Amniotic epithelial cell (primary cell): ENCODE data around the gene LYPD8.
"Not testable (repeated sequence)": the region's sequence is repeated elsewhere in the genome, so short reads cannot be mapped to it uniquely, and the experiment has no call there.

ENCODE experiments used
- DNase-seq: peaks from one replicate; pipeline ENCODE4 v3.0.0-alpha.2; 2010; ENCODE audit warnings: low read depth

Gene LYPD8, protein sequence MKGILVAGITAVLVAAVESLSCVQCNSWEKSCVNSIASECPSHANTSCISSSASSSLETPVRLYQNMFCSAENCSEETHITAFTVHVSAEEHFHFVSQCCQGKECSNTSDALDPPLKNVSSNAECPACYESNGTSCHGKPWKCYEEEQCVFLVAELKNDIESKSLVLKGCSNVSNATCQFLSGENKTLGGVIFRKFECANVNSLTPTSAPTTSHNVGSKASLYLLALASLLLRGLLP

DNA sequence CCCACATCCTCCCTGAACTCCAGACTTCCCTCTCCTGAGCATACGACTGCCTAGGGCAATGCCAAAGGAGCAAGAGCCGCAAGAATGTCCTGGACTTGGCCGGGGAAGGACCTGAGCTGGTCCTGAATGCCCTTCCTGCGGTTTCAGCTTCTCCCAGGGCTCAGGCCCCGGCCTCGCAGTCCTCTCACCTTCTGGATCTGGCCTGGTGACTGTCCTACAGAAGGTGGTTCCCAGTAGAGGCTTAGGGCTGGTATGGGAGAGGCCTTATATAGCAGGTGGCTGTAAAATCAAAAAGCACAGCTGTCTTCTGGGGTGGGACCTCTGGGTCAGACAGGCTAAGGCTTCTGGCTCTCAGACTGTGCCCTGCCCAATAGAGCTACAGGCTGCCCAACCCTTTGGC lies at the start of gene LYPD8:
Gene LYPD8 (minus strand): TSS at position 243 of the 400 bp plus-strand sequence. CDS start 4,678 bp downstream, outside the sequence.
- no peak for DNase-seq

DNA sequence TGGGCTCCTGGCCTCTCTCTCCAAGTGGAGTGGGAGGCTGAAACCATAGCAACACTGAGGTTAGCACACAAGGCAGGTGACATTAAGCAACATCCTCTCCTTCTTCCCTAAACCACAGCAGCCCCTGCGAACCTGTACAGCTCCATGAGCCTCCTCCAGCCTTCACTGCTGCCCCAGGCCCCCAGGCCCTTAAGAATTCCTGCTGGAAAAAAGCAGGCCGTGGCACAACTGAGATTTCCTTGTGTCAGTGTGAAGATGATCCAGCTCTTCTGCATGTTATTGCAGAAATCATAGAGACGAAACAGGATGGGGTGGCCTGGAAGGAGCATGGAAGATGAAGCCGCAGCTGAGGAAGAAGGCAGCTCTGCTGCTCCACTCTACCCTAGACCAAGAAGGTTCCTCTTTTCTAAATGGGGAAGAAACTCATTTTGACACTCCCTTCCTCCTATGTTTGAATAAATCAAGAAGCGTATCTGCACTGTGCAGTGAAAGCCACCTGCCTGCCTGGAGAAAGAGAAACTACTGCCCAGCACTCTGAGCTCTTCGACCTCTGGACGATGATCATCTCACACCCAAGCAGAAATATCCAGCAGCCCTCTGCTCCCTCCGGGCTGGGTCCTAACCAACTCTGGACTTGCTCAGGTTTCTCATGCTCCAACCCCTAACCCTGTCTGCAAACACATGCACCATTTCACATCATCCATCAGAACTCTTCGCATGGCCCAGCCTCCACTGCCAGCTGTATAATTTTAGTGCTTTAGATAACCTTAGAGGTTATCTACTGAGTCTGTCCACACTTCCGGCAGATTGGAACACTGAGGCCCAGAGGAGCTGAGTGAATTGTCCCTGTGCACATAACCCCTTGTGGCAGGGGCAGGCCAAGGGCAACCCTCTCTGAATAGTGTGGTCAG lies 49.5 kb upstream of the LYPD8 start:
- no peak for DNase-seq

DNA sequence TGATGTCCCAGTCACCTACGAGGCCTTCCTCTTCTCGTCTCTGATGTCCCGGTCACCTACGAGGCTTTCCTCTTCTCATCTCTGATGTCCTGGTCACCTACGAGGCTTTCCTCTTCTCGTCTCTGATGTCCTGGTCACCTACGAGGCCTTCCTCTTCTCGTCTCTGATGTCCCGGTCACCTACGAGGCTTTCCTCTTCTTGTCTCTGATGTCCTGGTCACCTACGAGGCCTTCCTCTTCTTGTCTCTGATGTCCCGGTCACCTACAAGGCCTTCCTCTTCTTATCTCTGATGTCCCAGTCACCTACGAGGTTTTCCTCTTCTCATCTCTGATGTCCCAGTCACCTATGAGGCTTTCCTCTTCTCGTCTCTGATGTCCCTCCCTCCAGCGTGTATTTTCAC lies 47.9 kb upstream of the LYPD8 start:
- not testable (repeated sequence) for DNase-seq

DNA sequence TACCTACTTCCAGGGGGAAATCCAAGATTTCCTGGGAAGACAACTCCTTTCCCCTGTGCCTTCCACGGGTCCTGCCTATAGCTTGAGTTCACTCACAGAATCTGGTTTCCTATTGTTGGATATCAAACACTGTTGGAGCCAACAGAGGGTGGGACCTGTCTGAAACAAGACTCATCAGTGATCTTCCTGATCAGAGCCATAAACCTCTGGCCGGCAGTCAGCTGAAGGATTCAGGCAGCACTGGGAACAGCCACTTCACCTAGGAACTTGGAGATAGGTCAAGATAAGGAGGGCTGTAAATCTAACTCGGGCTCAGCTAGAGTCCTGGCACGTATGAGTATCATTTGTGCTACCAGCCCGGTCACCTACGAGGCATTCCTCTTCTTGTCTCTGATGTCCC lies 46.9 kb upstream of the LYPD8 start:
- DNase-seq = no peak

DNA sequence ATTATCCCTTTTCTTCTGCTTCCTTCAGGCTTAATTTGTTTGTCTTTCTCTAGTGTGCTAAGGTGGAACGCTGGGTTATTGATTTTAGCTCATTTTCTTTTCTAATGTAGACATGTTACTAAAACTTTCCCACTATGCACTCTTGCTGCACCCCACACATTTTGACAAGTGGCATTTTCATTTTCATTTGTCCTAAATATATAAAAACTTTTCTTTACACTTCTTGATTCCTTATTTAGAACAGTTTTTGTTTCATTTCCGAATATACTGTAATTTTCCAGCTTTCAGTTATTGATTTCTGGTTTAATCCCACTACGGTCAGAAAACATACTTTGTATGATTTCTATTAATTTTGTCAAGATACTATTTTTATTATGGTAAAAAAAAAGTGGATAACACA lies 44.9 kb upstream of the LYPD8 start:
- DNase-seq = no peak

DNA sequence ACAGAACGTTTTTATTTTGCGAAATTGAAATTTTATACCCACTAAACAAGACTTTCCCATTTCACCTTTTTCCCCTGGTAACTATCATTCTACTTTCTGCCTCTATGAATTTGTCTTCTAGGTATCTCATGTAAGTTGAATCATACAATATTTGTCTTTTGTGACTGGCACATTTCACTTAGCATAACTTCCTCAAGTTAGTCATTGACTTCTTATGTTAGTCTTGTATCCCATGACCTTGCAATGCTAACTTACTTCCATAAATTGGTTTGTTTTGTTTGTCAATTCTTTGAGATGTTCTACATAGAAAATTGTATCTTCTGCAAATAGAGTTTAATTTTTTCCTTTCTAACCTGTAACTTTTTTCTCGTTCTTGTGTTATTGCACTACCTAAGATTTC lies 43.2 kb upstream of the LYPD8 start:
- no peak for DNase-seq

DNA sequence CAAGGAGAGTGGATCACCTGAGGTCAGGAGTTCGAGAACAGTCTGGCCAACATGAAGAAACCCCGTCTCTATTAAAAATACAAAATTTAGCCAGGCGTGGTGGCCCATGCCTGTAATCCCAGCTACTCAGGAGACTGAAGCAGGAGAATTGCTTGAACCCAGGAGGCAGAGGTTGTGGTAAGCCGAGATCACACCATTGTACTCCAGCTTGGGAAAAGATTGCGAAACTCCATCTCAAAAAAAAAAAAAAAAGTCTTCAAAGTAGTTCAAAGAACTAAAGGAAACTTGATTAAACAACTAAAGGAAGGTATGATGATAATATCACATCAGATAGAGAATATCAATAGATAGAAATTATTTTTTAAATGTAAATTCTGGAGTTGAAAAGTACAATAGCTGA lies 39.1 kb upstream of the LYPD8 start:
- DNase-seq = not testable (repeated sequence)

DNA sequence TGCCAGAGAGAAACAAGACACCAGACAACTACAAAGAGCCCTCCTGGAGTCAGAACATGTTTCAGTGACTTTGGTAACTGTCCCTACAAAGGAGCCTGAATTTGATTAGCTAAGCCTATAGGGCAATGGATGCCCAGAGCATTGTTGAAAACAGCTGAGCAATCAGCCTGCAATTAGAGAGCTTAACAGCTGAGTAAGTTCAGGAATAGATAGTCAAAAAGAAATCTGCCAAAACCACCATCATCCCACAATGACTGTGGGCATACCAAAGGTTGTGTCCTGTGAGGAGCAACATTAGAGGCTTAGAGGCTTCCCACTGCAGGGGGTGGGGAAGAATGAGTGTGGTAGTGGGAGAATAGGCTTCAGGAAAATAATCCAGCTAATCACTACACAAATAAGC lies 38.0 kb upstream of the LYPD8 start:
- no peak for DNase-seq

DNA sequence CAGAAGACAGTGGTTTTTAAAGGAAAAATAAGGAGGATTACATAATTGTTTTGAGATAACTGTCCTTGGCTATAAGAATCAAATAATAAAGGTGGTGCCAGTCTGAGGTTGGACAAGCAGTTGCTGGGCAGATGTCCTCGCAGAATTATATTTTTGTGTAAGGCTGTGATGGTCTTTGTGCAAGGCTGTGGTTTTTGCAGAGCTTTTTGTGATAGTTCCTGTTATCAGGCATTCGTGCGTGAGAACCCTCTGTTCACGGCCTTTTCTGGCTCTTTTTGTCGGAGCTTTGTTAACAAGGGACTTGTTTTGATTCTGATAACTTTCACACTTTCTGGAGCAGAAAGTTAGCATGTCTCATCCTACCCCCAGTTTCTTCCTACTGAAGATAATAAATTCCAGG lies 36.8 kb upstream of the LYPD8 start:
- no peak for DNase-seq

DNA sequence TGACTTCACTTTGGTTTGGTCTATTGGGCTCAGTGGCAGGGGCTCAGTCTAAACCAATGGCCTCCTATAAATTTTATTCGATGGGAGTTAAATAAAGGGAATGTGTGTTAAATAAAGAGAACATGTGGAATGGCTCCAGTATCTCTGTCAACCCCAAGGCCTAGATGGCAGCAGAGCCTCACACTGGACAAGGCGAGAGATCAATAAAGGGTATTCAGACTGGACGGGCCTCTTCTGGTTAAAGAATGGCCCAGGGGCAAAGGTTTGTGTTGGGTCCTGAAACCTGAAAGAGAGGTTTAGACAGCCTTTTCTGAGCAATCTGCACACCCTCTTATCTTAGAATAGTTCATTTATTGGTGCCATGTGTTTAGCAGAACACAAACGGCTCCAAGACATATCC lies 35.5 kb upstream of the LYPD8 start:
- DNase-seq = no peak

DNA sequence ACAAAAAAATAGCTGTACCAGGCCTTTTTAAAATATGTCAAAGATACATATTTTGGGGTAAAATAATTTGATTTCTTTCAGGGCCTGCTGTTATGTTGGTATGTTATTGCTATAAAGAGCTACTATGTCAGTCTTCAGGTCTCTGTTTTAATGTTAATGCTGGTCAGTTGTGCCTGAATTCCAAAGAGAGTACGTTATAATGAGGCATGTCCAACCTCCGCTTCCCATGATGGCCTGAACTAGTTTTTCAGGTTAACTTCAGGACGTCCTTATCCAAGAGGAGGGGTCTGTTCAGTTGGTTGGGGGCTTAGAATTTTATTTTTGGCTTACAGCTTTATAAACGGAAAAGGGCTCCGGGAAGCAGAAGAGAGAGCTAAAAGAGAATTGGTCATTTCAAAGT lies 34.9 kb upstream of the LYPD8 start:
- no peak for DNase-seq

DNA sequence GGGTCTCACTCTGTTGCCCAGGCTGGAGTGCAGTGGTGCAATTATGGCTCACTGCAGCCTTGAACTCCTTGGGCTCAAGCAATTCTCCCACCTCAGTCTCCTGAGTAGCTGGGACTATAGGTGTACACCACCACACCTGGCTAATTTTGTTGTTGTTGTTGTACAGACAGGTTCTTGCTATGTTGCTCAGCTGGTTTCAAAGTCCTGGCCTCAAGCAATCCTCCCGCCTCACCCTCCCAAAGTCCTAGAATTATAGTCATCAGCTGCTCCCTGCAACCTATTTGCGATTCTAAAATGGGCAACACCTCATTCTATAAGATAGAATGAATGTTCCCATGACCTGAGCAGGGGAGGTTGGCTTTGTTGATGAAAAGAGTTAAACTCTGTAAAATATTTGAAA lies 33.8 kb upstream of the LYPD8 start:
- DNase-seq = not testable (repeated sequence)

DNA sequence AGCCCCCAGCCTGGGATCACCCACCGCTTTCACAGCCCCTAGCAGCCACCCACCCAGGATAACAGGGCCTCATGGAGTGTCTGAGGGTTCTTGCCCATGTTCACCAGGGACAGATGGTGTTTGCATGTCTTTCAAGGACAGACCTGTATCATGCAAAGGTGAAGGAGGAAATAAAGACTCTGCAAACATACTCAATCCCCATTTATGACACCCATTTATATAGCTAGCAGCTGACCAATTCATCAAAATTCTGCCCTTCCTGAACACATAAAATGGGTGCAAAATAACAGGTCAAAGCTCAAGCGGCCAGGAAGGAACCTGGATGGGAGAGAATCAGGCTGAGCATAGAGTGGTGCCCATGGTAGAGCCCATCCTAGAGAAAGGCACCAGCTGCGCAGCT lies 32.8 kb upstream of the LYPD8 start:
- no peak for DNase-seq

DNA sequence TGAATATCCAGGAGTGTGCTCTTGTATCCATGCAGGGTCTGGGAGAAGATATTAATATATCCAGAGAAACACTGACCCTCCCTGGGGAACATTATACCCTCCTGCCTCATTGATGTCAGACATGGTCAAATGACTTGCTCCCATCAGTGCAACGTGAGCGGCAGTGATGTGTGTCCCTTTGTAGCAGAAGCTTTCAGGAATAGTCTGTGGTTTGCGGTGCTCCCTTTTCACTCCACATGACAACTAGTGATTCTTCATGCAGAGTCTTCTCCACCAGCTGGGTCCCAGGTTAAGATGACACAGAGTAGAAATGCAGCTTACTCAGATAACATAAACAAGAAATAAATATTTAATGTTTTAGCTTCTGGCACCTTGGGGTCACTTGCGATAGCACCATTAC lies 31.9 kb upstream of the LYPD8 start:
- no peak for DNase-seq

DNA sequence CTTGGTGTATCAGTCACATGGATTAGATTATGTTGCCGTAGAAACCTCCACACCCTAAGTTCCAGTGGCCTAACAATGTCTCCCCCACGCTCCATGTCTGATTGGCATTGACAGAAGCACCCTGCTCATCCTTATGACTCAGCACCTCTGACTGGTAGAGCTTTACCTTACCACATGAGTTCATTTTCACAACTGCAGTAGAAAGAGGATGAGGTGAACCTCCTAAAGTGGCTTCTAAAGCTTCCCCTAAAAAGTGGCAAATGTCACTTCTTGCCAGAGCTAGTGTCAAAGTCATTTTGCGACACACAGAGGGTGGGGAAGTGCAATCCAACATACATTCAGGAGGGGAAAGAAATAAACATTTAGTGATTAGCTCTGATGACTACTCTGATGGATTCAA lies 30.6 kb upstream of the LYPD8 start:
- no peak for DNase-seq

DNA sequence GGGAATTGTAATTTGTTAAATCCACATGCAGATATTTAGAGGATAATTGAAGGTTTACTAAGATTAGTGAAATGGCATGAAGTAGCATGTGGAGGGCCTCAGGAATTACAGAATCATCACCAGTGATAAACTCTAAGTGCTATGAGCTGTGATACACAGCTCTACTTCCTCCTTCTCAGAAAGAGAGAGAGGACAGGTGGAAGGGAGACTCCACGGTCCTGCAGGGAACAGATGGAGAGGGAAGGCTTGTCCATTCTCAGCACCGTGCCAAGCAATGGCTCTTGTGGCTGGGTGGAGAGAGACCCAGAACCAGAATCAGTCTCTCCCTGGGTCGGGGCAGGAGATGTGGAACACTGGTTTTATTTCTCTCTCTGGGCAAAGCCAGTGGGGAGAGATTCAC lies 27.8 kb upstream of the LYPD8 start:
- DNase-seq = no peak

DNA sequence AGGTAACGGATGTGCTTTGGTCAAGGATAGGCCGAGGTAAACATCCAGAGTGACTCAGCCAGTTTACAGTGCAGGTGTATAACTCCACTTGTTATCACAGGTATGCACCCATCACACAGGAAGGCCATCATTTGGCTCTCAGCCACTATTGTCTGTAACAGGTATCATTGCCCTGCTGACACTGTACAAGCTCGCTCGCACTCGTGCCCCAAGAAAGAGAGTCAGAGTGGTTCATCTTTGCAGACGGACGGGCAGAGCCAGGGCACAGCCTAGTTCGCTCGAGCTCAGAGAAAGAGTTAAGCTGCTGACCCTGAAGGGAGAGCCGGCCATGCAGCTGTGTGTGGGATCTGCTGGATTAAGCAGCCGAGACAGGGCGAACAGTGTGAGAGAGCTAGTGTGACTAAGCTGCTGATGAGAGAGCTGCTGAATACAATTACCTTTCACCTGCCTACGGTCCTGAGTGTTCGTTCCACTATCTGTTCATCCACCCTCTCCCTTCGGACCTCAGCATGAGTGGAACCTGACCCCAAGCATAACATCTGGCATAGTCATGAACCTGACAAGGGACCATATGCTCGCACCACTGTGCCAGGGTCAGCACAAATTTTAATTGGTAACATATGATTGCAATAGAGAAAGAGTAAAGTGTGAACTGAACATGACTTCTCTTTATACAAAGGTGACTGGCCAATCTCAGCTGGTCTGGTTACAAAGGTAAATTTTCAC lies 27.0 kb upstream of the LYPD8 start:
- no peak for DNase-seq

DNA sequence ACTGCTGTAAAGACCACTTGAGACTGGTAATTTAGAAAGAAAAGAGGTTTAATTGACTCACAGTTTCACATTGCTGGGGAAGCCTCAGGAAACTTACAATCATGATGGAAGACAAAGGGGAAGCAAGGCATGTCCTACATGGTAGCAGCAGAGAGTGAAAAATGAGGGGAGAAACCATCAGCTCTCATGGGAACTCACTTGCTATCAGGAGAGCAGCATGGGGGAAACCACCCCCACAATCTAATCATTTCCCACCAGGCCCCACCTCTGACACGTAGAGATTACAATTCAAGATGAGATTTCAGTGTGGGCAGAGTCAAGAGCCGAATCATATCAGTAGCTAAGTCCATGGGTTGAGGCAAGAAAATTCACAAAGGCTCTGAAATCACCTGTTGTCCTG lies 23.8 kb upstream of the LYPD8 start:
- DNase-seq = no peak

DNA sequence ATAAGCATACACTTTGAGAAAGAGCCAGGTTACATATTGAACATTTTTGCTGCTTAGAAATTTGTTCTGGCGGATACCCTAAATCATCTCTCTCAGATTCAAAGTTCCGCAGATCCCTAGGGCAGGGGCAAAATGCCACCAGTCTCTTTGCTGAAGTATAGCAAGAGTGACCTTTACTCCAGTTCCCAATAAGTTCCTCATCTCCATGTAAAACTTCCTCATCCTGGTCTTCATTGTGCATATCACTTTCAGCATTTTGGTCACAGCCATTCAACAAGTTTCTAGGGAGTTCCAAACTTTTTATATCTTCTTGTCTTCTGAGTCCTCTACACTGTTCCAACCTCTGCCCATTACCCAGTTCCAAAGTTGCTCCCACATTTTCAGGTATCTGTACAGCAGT lies 23.3 kb upstream of the LYPD8 start:
- no peak for DNase-seq

DNA sequence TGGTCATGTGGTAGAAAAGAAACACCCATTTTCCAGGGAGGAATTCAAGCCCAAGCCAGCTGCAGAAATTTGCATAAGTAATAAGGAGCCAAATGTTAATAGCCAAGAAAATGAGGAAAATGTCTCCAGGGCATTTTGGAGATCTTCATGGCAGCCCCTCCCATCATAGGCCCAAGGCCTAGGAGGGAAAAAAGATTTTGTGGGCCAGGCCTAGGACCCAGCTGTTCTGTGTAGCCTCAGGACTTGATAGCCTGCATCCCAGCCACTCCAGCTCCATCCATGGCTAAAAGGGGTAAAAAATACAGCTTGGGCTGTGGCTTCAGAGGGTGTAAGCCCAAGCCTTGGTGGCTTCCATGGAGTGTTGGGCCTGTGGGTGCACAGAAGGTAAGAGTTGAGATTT lies 21.4 kb upstream of the LYPD8 start:
- DNase-seq = no peak

DNA sequence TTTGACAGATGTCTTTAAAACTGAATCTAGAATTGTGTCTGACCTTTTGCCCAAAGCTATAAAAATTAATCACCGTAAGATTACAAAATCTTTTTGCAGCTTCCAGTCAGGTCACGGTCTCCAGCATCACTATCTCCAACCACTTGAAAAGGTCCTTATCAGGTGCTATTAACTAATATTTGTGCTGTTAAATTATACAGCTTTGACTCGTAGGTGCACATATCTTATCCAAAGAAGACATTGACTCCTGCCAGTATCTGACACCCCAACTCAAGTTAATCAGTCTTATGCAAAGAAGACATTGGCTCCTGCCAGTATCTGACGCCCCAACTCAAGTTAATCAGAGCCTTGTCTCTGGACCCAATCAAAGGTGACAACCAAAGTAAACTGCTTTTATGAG lies 19.9 kb upstream of the LYPD8 start:
- no peak for DNase-seq

DNA sequence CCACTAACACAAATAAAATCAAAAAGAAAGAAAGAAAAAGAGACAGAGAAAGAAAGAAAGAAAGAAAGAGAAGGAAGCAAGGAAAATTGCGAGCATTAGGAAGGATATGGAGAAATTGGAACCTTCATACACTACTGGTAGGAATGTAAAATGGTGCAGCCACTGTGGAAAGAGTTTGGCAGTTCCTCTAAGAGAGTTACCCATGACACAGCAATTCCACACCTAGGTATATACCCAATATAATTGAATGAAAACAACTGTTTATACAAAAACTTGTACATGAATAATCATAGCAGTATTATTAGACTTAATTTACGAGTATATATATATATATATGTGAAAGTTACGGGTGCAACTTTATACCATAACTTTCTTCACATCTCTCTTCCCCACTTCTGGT lies 4.1 kb upstream of the LYPD8 start:
- DNase-seq = no peak

DNA sequence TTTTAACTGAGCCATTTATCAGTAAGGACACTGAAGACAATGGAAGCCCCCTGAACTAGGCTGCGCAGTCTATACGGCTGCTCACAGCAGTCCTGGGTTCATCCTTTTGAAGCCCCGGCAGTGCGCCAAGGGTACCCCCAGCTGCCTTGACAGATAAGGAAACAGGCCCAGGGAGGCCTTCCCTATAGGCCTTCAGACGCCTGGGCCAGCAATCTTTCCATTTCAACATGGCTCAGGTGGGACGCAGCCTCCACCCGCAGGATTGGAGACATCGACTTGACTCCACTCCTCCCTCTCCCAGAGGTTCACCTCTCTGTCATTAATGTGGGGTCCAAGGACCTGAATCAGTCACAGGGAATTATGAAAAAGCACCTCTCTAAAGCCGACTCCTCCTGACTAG lies 2.8 kb upstream of the LYPD8 start:
- DNase-seq = no peak
